Left lobe of liver (tissue), 1 donor: ENCODE results near the gene GABARAPL2. TPM values are rescaled to one million over a fixed set of nuclear protein-coding genes. Genes with fewer than 3 reads are reported as not detected.

Experiments
- total RNA-seq: library from RNA; stranded (reverse); gene quantifications from one replicate; pipeline ENCODE4 v1.2.1, GENCODE V29; 2021
- donor health status: DM: no; HTN: yes; CAD: no.

GABARAPL2 gene
- total RNA-seq, 1 donor from 2014 or later = 40.2 TPM

Other genes starting within 250 kb of the GABARAPL2 start
- gene CFDP1, start 132.9 kb upstream of the GABARAPL2 start, total RNA-seq = 27.7 TPM
- 10.5 TPM for gene TMEM170A, start 101.7 kb upstream of the GABARAPL2 start, total RNA-seq
- 0.15 TPM for gene CHST6, start 70.9 kb upstream of the GABARAPL2 start, total RNA-seq
- not detected for gene CHST5, start 30.3 kb upstream of the GABARAPL2 start, total RNA-seq
- gene TMEM231, start 10.1 kb upstream of the GABARAPL2 start, total RNA-seq = 1.5 TPM
- 18.7 TPM for gene ADAT1, start 56.9 kb downstream of the GABARAPL2 start, total RNA-seq
- gene KARS1, start 81.3 kb downstream of the GABARAPL2 start, total RNA-seq = 41.2 TPM
- gene TERF2IP, start 81.4 kb downstream of the GABARAPL2 start, total RNA-seq = 18.5 TPM
- not detected for gene CPHXL2, start 110.6 kb downstream of the GABARAPL2 start, total RNA-seq
- not detected for gene DUXB, start 135.1 kb downstream of the GABARAPL2 start, total RNA-seq
- gene CPHXL, start 160.1 kb downstream of the GABARAPL2 start, total RNA-seq = not detected